WI38 (cell line): ENCODE measurements around the gene CREBBP.

Experiments used
- H3K4me3 ChIP-seq: 2 replicates; pipeline ENCODE4 v1.5.1; 2011; ENCODE audit warnings: low read depth, mild to moderate bottlenecking, control low read depth, low read length
- CTCF ChIP-seq: IDR thresholded peaks from 2 replicates; pipeline ENCODE4 v1.5.1; 2012; ENCODE audit warnings: low read depth, mild to moderate bottlenecking, control low read depth, low read length

CREBBP gene

GRCh38 chr16:3740934-3741333, 139.6 kb downstream of the CREBBP start:
- H3K4me3 ChIP-seq: no peak overlapping the region
- TF ChIP-seq CTCF: no peak

GRCh38 chr16:3740186-3740585, 140.3 kb downstream of the CREBBP start:
- no peak overlapping the region for H3K4me3 ChIP-seq
- TF ChIP-seq CTCF: no peak

- H3K4me3 ChIP-seq: no peak overlapping the region
- no peak for TF ChIP-seq CTCF
Measured at GRCh38 chr16:3739636-3740035, 140.9 kb downstream of the CREBBP start.

- TF ChIP-seq CTCF: no peak
- H3K4me3 ChIP-seq: no peak overlapping the region
Measured at GRCh38 chr16:3738541-3738940, 142.0 kb downstream of the CREBBP start.

GRCh38 chr16:3738128-3738527, 142.4 kb downstream of the CREBBP start:
- H3K4me3 ChIP-seq: no peak overlapping the region
- no peak for TF ChIP-seq CTCF

GRCh38 chr16:3737181-3737580, 143.3 kb downstream of the CREBBP start:
- TF ChIP-seq CTCF: no peak
- H3K4me3 ChIP-seq: no peak overlapping the region

- H3K4me3 ChIP-seq: no peak overlapping the region
- no peak for TF ChIP-seq CTCF
Measured at GRCh38 chr16:3736116-3736515, 144.4 kb downstream of the CREBBP start.
